Breast epithelium (tissue), 3 donors: ENCODE data around the gene FBXL19.

ENCODE experiments used
- CTCF ChIP-seq, 3 donors: fragments of 450-650 bp; IDR thresholded peaks; one replicate each; pipeline ENCODE4 v1.5.1; 2016 to 2017; ENCODE audit warnings: antibody characterized with exemption in 3 of 3, mild to moderate bottlenecking in 3 of 3, moderate library complexity in 3 of 3
- POLR2A ChIP-seq: fragments of 450-650 bp; IDR thresholded peaks from one replicate; pipeline ENCODE4 v1.6.1; 2016; ENCODE audit warnings: antibody characterized with exemption, mild to moderate bottlenecking, moderate library complexity
- POLR2AphosphoS5 ChIP-seq, 3 donors: sonication (generic); formaldehyde crosslinking; IDR thresholded peaks; one replicate each; pipeline ENCODE4 v1.6.1; 2017; ENCODE audit warnings: antibody characterized with exemption in 3 of 3

GRCh38 chr16:30958175-30959079, 35.1 kb downstream of the FBXL19 start:
- TF ChIP-seq CTCF (IDR thresholded peaks at IDR 0.05) (no peak), POLR2AphosphoS5 (IDR thresholded peaks at IDR 0.05) (no peak), POLR2A (no peak)
